Activated CD8-positive, alpha-beta T cell treated with anti-CD3 and anti-CD28 coated beads for 36 hours (primary cell): ENCODE data around the gene MYO1H. TPM values are rescaled to one million over a fixed set of nuclear protein-coding genes. Genes with fewer than 3 reads are reported as not detected.

Experiments used
- ATAC-seq: fragments of 200-7000 bp; cut with Tn5 transposase; one replicate; pipeline ENCODE4 v1.10.0; 2021; ENCODE audit warnings: mild to moderate bottlenecking, moderate library complexity
- CTCF ChIA-PET: fragments of 350-600 bp; sonication (Branson Sonifier 250); formaldehyde crosslinking; loops from one replicate; lab custom pipeline; 2021; ENCODE audit warnings: antibody characterized with exemption; lab: Charles Lee
- POLR2A ChIA-PET: fragments of 350-600 bp; sonication (Branson Sonifier 250); formaldehyde crosslinking; loops from one replicate; lab custom pipeline; 2021; ENCODE audit warnings: antibody characterized with exemption; lab: Charles Lee
- DNase-seq: peaks from one replicate; pipeline ENCODE4 v3.0.0-alpha.2; 2020
- H3K27ac Mint-ChIP-seq: one replicate; pipeline ENCODE4 v1.8.0; 2021; ENCODE audit warnings: mild to moderate bottlenecking, mixed read lengths
- H3K27me3 Mint-ChIP-seq: one replicate; pipeline ENCODE4 v1.8.0; 2021; ENCODE audit warnings: mixed read lengths
- H3K36me3 Mint-ChIP-seq: one replicate; pipeline ENCODE4 v1.8.0; 2021; ENCODE audit warnings: low read depth, mixed read lengths
- H3K4me1 Mint-ChIP-seq: one replicate; pipeline ENCODE4 v1.8.0; 2021; ENCODE audit warnings: low read depth, mixed read lengths
- H3K4me3 Mint-ChIP-seq: one replicate; pipeline ENCODE4 v1.8.0; 2021; ENCODE audit warnings: mild to moderate bottlenecking, moderate library complexity, mixed read lengths
- H3K9me3 Mint-ChIP-seq: one replicate; pipeline ENCODE4 v1.8.0; 2021; ENCODE audit warnings: mixed read lengths
- intact Hi-C: fragments of 100-400 bp; cut with micrococcal nuclease; formaldehyde crosslinking; loops from one replicate; pipeline ENCODE4 v1.10.0; 2022
- total RNA-seq, 2 experiments: library from RNA; stranded (reverse); gene quantifications; one replicate each; pipeline ENCODE4 v1.2.3, GENCODE V29; 2021
- TF ChIP-seq, protein P1 (sequence below): fragments of 200-600 bp; IDR thresholded peaks from one replicate; pipeline ENCODE4 v1.8.0; 2022; ENCODE audit warnings: antibody characterized with exemption, mild to moderate bottlenecking

Gene MYO1H
- total RNA-seq, 2 experiments from 2014 or later = not detected

- intact Hi-C loops = no loop called here
- Mint-ChIP-seq H3K27ac (no peak overlapping the region), H3K9me3 (no peaks in the 10 kb centered on the region), H3K27me3 (no peaks in the 10 kb centered on the region), H3K4me3 (no peak overlapping the region), H3K36me3 (peaks cover 7% of the 10 kb centered on the region), H3K4me1 (no peaks in the 10 kb centered on the region)
- ATAC-seq = no peak
- TF ChIP-seq, protein P1, sequence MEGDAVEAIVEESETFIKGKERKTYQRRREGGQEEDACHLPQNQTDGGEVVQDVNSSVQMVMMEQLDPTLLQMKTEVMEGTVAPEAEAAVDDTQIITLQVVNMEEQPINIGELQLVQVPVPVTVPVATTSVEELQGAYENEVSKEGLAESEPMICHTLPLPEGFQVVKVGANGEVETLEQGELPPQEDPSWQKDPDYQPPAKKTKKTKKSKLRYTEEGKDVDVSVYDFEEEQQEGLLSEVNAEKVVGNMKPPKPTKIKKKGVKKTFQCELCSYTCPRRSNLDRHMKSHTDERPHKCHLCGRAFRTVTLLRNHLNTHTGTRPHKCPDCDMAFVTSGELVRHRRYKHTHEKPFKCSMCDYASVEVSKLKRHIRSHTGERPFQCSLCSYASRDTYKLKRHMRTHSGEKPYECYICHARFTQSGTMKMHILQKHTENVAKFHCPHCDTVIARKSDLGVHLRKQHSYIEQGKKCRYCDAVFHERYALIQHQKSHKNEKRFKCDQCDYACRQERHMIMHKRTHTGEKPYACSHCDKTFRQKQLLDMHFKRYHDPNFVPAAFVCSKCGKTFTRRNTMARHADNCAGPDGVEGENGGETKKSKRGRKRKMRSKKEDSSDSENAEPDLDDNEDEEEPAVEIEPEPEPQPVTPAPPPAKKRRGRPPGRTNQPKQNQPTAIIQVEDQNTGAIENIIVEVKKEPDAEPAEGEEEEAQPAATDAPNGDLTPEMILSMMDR = no peak
- DNase-seq = no peak
- POLR2A ChIA-PET = interaction anchor here (0.6 kb wide), 1 partner anchor 299 kb away, joined by 4 read pairs; no protein-coding TSS in a partner anchor
- CTCF ChIA-PET = interaction anchor here (1.0 to 1.6 kb wide), 5 partner anchors 14 to 23 kb away, joined by 3 to 7 read pairs (median 3); no protein-coding TSS in a partner anchor
Observed at GRCh38 chr12:109448707-109449390, 101.1 kb downstream of the MYO1H start.

- Mint-ChIP-seq H3K4me3 (no peak overlapping the region), H3K36me3 (peaks cover 11% of the 10 kb centered on the region), H3K27me3 (no peaks in the 10 kb centered on the region), H3K4me1 (no peaks in the 10 kb centered on the region), H3K27ac (no peak overlapping the region), H3K9me3 (no peaks in the 10 kb centered on the region)
- ATAC-seq (peak; percentile 53), DNase-seq (no peak)
- TF ChIP-seq, protein P1 = no peak
- POLR2A ChIA-PET = no interaction called here
- CTCF ChIA-PET = interaction anchor here (1.1 to 1.6 kb wide), 2 partner anchors 13 to 16 kb away, joined by 3 to 5 read pairs; no protein-coding TSS in a partner anchor
- intact Hi-C loops = no loop called here
Observed at GRCh38 chr12:109449845-109450532, 102.3 kb downstream of the MYO1H start.

DNA sequence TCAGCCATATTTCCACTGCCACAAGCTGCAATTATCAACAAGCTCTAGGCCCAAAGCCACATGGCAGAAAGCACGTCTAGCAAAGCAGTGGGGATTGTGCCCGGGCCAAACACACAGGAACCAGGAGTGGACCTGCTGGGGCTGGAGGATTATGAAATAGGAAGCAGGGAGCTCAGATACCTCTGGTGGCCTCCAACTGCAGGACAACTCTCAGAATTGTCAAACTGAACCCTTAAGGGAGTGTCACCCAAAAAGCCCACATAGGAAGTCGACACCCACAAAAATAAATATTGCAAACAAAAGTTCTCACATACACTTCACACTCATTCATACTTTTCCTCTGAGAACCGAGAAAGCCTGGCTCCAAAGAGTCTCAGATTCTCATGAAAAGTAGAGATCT is 103.3 kb downstream of the MYO1H start:
- CTCF ChIA-PET = interaction anchor here (1.9 kb wide), 1 partner anchor 23 kb away, joined by 6 read pairs; no protein-coding TSS in a partner anchor

DNA sequence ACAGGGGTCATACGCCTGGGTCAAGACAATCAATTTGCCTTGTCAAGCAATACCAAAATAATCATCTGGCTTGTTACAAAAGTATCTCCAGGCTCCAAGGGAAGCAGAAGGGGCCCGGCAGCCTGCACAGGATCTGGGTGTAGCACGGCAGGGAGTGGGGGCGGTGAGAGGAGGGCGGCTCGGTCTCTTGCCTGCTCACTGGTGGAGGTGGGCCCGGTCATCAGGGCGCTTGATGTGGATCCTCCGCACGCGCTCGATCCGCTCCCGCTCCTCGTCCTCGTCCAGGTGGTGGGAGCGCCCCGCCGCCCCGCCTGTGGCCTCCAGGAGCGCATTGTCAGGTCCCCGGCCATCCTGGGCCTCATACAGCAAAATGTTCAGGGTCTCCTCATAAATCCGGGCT is 103.7 kb downstream of the MYO1H start:
- Mint-ChIP-seq H3K27ac (no peak overlapping the region), H3K4me1 (no peaks in the 10 kb centered on the region), H3K4me3 (no peak overlapping the region), H3K27me3 (no peaks in the 10 kb centered on the region), H3K9me3 (no peaks in the 10 kb centered on the region), H3K36me3 (peaks cover 20% of the 10 kb centered on the region)
- intact Hi-C loops = no loop called here
- TF ChIP-seq, protein P1 = no peak
- ChIA-PET POLR2A (no interaction called here), CTCF (interaction anchor here (1.9 kb wide), 1 partner anchor 23 kb away, joined by 6 read pairs; no protein-coding TSS in a partner anchor)
- ATAC-seq (no peak), DNase-seq (no peak)

More for the DNA sequence above, 103.3 kb downstream of the MYO1H start:
- no peak for DNase-seq
- POLR2A ChIA-PET = no interaction called here
- no peaks in the 10 kb centered on the region for H3K4me1 Mint-ChIP-seq
- intact Hi-C loops = no loop called here
- no peaks in the 10 kb centered on the region for H3K9me3 Mint-ChIP-seq
- ATAC-seq = no peak
- H3K27me3 Mint-ChIP-seq = no peaks in the 10 kb centered on the region
- TF ChIP-seq, protein P1 = no peak
- H3K4me3 Mint-ChIP-seq = no peak overlapping the region
- no peak overlapping the region for H3K27ac Mint-ChIP-seq
- peaks cover 16% of the 10 kb centered on the region for H3K36me3 Mint-ChIP-seq

DNA sequence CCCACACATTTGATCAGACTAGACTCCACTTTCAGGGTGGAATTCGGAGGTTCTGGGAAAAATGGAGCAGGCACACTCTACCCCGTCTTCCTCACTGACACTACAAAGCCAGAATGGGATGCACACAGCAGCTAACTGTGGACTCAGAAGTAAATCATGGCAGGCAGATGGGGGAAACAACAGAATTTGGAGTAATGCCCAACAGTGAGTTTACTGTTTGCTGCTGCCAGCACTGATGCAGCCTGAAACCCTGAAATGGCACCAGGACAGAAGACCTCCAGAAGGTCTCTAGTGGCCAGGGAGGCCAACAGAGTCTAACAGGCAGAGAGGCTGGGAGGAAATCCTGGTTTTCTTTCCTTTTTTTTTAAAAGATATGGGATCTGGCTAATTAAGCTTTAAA is 104.8 kb downstream of the MYO1H start:
- DNase-seq (no peak), ATAC-seq (no peak)
- H3K9me3 Mint-ChIP-seq = no peaks in the 10 kb centered on the region
- peaks cover 26% of the 10 kb centered on the region for H3K36me3 Mint-ChIP-seq
- CTCF ChIA-PET = interaction anchor here (1.5 kb wide), 2 partner anchors 19 to 66 kb away, joined by 3 to 5 read pairs; no protein-coding TSS in a partner anchor
- no peaks in the 10 kb centered on the region for H3K27me3 Mint-ChIP-seq
- intact Hi-C loops = no loop called here
- H3K4me1 Mint-ChIP-seq = no peaks in the 10 kb centered on the region
- no peak overlapping the region for H3K4me3 Mint-ChIP-seq
- no peak overlapping the region for H3K27ac Mint-ChIP-seq
- POLR2A ChIA-PET = interaction anchor here (1.0 kb wide), 1 partner anchor 10 kb away, joined by 4 read pairs; no protein-coding TSS in a partner anchor
- TF ChIP-seq, protein P1 = no peak
